ENCODE data around the gene IGFL1.

- TF ChIP-seq CTCF (IDR thresholded peaks at IDR 0.05) (no peak), POLR2A (IDR thresholded peaks at IDR 0.05) (no peak)
These were observed 18.2 kb upstream of the IGFL1 start for GRCh38 chr19:46211201-46211881.

Measured in Peyer's patch (tissue), 4 donors.